WTC11 (cell line): Measurements from ENCODE around the gene FANCC.

ENCODE experiments used
- ELF4 ChIP-seq: sonication (generic); formaldehyde crosslinking; IDR thresholded peaks from 2 replicates; pipeline ENCODE4 v1.8.1; 2022; ENCODE audit warnings: low read depth, mild to moderate bottlenecking, moderate library complexity, missing genetic modification reagents
- ETV6 ChIP-seq: sonication (generic); formaldehyde crosslinking; IDR thresholded peaks from 2 replicates; pipeline ENCODE4 v1.8.1; 2022; ENCODE audit warnings: mild to moderate bottlenecking, missing genetic modification reagents
- FOXK1 ChIP-seq: sonication (generic); formaldehyde crosslinking; IDR thresholded peaks from 2 replicates; pipeline ENCODE4 v1.8.0; 2022; ENCODE audit warnings: mild to moderate bottlenecking, moderate library complexity, missing genetic modification reagents
- ZNF281 ChIP-seq: sonication (generic); formaldehyde crosslinking; IDR thresholded peaks from 2 replicates; pipeline ENCODE4 v1.8.0; 2023; ENCODE audit warnings: mild to moderate bottlenecking, missing genetic modification reagents
- TF ChIP-seq, protein P1 (sequence below): fragments of 200-600 bp; IDR thresholded peaks from 2 replicates; pipeline ENCODE4 v1.8.0; 2022; ENCODE audit warnings: antibody characterized with exemption

- TF ChIP-seq ETV6 (no peak), ZNF281 (CRISPR knock-in tag) (no peak), FOXK1 (CRISPR knock-in tag) (no peak), ELF4 (CRISPR knock-in tag) (no peak)
- TF ChIP-seq, protein P1, sequence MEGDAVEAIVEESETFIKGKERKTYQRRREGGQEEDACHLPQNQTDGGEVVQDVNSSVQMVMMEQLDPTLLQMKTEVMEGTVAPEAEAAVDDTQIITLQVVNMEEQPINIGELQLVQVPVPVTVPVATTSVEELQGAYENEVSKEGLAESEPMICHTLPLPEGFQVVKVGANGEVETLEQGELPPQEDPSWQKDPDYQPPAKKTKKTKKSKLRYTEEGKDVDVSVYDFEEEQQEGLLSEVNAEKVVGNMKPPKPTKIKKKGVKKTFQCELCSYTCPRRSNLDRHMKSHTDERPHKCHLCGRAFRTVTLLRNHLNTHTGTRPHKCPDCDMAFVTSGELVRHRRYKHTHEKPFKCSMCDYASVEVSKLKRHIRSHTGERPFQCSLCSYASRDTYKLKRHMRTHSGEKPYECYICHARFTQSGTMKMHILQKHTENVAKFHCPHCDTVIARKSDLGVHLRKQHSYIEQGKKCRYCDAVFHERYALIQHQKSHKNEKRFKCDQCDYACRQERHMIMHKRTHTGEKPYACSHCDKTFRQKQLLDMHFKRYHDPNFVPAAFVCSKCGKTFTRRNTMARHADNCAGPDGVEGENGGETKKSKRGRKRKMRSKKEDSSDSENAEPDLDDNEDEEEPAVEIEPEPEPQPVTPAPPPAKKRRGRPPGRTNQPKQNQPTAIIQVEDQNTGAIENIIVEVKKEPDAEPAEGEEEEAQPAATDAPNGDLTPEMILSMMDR = no peak
Measured at GRCh38 chr9:95115104-95115503, 202.4 kb downstream of the FANCC start.
